Activated CD8-positive, alpha-beta memory T cell treated with anti-CD3 and anti-CD28 coated beads, Interleukin-2, amount 50 U/mL, for 4 hours (primary cell): ENCODE measurements around the gene CDC20.
"Not testable (repeated sequence)": the region's sequence is repeated elsewhere in the genome, so short reads cannot be mapped to it uniquely, and the experiment has no call there.

Source experiments
- DNase-seq: peaks from one replicate; pipeline ENCODE4 v3.0.0-alpha.2; 2020

The CDC20 gene

GRCh38 chr1:43358121-43358745 lies 548 bp upstream of the CDC20 start:
- no peak for DNase-seq

GRCh38 chr1:43359696-43360095 lies 915 bp downstream of the CDC20 start:
- no peak for DNase-seq

GRCh38 chr1:43360616-43361015 lies 1.8 kb downstream of the CDC20 start:
- no peak for DNase-seq

GRCh38 chr1:43363283-43363934 lies 4.6 kb downstream of the CDC20 start:
- DNase-seq: no peak

- no peak for DNase-seq
These were observed 5.2 kb downstream of the CDC20 start for GRCh38 chr1:43363935-43364525.

- DNase-seq: no peak
These were observed 6.9 kb downstream of the CDC20 start for GRCh38 chr1:43365678-43366077.

GRCh38 chr1:43366179-43366578 lies 7.4 kb downstream of the CDC20 start:
- no peak for DNase-seq

GRCh38 chr1:43366601-43367025 lies 7.8 kb downstream of the CDC20 start:
- no peak for DNase-seq

- DNase-seq: peak; percentile 39
These were observed 8.5 kb downstream of the CDC20 start for GRCh38 chr1:43367026-43367903.

- peak; percentile 88 for DNase-seq
These were observed 9.3 kb downstream of the CDC20 start, which contains the start of gene ELOVL1 for GRCh38 chr1:43367904-43368645. ELOVL1 (minus strand) TSS chr1:43368011; CDS start chr1:43365609, 2,402 bp downstream.

GRCh38 chr1:43368646-43369020 lies 9.9 kb downstream of the CDC20 start:
- no peak for DNase-seq

- not testable (repeated sequence) for DNase-seq
These were observed 11.0 kb downstream of the CDC20 start for GRCh38 chr1:43369779-43370178.

- no peak for DNase-seq
These were observed 11.8 kb downstream of the CDC20 start for GRCh38 chr1:43370564-43370963.

- no peak for DNase-seq
These were observed 13.4 kb downstream of the CDC20 start for GRCh38 chr1:43372172-43372571.

GRCh38 chr1:43373066-43373940 lies 14.5 kb downstream of the CDC20 start:
- DNase-seq: no peak

GRCh38 chr1:43376723-43377235 lies 18.0 kb downstream of the CDC20 start:
- DNase-seq: no peak

- DNase-seq: no peak
These were observed 19.1 kb downstream of the CDC20 start for GRCh38 chr1:43377831-43378230.

- no peak for DNase-seq
These were observed 20.7 kb downstream of the CDC20 start for GRCh38 chr1:43379476-43379875.

- DNase-seq: no peak
These were observed 22.8 kb downstream of the CDC20 start for GRCh38 chr1:43381612-43382011.

- no peak for DNase-seq
These were observed 23.4 kb downstream of the CDC20 start for GRCh38 chr1:43382027-43382779.

GRCh38 chr1:43383449-43383848 lies 24.7 kb downstream of the CDC20 start:
- DNase-seq: no peak
